HG03558 (cell line): Measurements from ENCODE around the gene CDIPT.
"Not testable (repeated sequence)": the region's sequence is repeated elsewhere in the genome, so short reads cannot be mapped to it uniquely, and the experiment has no call there.

ENCODE experiments used
- ATAC-seq: cut with Tn5 transposase; IDR thresholded peaks from one replicate; pipeline ENCODE4 v1.9.1; 2021; ENCODE audit warnings: moderate number of reproducible peaks; ENCODE audit not compliant: unreplicated experiment; ENCODE audit errors: extremely low read depth

CDIPT gene

DNA sequence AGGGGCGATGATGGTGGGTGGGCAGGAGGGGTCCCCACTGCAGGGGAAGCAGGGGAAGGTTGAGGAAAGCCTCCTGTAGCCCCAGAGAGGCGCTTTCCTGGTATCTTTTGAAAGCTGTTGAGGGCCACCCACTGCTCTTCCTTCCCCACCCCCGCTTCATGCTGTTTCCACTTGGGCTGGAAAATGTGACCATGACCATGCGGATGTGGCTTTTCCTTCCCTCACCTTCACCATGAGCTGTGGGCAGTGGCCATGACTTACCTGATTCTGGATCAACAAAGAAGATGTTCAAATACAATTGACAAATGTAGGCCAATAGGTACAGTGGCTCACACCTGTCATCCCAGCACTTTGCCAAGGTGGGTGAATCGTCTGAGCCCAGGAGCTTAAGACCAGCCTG, 28.9 kb downstream of the CDIPT start:
- no peak for ATAC-seq

DNA sequence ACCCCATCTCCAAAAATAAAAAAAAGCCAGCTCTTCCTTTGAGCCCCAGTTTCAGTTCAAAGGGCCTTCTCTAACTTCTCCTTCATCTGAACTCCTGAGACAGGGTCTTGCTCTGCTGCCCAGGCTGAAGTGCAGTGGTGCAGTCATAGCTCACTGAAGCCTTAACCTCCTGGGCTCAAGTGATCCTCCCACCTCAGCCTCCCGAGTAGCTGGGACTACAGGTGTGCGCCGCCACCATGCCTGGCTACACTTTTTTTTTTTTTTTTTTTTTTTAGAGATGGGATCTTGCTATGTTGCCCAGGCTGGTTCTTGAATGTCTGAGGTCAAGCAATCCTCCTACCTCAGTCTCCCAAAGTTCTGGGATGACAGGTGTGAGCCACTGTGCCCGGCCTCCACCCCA, 29.8 kb downstream of the CDIPT start:
- ATAC-seq: not testable (repeated sequence)

DNA sequence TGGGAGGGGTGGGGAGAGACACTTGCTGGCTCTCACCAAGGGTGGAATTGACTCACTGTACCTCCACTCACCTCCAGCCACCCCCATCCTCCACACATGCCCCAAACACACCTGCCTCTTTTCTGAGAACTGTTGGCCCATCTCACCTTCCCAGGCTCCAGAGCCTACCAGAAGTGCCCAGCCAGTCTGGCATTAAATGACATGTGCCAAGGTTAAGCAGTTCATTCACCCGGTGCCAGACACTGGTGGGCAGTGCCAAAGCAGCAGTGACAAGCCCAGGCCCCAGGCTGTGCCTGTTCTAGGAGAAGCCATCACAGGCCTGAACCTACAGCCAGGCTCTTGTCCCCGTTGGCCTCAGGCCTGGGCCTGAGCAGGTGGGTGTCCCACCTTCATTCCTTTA, 31.5 kb downstream of the CDIPT start:
- no peak for ATAC-seq

DNA sequence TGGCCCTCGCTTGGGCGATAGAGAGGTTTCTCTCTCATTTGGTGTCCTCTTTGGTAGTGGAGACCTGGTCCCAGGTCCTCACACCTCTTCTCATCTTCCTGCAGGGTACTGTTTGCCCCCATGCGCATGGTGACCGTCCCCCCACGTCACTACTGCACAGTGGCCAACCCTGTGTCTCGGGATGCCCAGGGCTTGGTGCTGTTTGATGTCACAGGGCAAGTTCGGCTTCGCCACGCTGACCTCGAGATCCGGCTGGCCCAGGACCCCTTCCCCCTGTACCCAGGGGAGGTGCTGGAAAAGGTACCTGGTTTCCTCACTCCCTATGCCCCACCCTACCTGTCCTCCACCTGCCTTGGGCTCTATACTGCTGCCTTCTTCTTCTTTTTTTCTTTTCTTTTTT, 32.3 kb downstream of the CDIPT start:
- no peak for ATAC-seq

DNA sequence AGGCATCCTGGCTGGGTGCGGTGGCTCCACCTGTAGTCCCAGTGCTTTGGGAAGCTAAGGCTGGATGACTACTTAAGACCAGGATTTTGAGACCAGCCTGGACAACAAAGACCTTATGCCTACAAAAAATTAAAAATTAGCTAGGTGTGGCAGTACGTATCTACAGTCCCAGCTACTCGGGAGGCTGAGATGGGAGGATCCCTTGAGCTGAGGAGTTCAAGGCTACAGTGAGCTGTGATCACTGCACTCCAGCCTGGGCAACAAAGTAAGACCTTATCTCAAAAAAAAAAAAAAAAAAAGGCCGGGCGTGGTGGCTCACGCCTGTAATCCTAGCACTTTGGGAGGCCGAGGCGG, 36.7 kb downstream of the CDIPT start:
- no peak for ATAC-seq

DNA sequence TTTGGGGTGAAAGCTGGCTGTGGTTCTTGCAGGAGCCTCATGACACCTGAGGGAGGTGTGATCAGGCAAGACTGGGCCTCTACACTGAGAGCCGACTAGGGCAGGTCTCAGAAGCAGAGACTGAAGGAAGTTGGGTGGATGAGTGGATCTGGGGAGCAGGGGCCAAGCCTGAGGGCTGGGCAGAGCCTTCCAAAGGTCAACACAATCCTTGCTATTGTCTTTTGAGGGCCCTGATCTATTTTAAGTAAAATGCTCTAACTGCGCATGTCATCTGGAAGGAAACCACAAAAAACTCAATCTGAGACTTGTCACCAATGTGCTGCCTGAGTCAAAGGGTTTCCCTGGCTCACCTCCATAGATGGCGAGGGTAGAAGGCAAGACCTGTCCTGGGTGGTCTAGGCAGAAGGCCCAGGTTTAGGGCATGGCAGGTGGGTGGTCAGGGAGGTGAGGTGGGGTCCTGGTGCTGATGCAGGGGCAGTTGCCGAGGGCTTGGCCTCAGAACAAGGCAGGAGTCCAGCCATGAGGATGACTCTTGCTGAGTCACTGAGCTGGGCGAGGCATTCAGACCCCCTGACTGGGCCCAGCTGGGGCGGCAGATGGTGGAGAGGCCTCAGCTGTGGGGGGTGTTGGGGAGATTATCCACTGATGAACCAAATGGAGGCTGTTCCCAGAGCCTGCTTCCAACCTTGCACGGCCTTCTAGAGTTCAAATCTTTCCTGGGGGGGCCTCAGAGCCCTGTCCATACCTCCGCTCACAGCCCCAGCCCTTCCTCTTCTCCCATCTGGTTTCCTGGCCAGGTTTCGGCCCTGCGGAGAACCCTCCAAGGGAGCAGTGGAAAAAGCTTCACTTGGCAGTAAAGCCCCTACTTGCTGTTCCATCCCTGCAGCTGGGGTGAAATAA, 37.6 kb downstream of the CDIPT start:
- no peak for ATAC-seq

DNA sequence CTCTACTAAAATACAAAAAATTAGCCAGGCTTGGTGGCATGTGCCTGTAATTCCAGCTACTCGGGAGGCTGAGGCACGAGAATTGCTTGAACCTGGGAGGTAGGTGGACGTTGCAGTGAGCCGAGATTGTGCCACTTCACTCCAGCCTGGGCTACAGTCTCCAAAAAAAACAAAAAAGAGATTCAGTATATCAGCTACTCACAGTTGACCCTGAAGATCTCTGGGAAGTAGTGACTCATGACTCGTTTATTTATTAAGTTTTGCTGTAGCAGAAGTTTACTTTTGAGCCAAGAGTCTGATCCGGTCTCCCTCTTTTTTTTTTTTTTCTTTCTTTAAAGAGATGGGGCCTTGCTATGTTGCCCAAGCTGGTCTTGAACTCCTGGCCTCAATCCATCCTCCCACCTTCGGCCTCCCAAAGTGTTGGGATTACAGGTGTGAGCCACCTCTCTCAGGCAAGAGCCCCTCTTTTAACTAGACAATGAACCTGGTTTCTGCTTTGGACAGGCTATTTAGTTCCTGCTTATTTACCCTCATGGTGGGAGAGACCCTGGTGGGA, 38.4 kb downstream of the CDIPT start:
- ATAC-seq: no peak

DNA sequence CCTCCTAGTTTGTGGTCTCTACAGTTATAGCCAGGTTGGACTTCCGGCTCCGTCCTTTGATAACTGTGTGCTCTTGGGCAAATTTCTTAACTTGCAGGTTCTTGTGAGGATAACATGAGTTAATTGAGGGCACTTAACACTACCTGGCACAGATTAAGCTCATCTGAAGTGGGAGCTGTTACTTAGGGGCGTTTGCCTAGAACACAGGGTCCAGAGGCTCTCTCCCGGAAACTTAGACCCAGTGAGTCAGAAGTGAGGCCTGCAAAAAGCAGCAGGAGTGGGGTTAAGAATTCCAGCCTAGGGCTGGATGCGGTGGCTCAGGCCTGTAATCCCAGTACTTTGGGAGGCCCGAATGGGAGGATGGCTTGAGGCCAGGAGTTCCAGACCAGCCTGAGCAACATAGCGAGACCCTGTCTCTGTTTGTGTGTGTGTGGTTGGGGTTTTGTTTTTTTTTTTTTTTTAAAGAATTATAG, 41.3 kb downstream of the CDIPT start:
- no peak for ATAC-seq

DNA sequence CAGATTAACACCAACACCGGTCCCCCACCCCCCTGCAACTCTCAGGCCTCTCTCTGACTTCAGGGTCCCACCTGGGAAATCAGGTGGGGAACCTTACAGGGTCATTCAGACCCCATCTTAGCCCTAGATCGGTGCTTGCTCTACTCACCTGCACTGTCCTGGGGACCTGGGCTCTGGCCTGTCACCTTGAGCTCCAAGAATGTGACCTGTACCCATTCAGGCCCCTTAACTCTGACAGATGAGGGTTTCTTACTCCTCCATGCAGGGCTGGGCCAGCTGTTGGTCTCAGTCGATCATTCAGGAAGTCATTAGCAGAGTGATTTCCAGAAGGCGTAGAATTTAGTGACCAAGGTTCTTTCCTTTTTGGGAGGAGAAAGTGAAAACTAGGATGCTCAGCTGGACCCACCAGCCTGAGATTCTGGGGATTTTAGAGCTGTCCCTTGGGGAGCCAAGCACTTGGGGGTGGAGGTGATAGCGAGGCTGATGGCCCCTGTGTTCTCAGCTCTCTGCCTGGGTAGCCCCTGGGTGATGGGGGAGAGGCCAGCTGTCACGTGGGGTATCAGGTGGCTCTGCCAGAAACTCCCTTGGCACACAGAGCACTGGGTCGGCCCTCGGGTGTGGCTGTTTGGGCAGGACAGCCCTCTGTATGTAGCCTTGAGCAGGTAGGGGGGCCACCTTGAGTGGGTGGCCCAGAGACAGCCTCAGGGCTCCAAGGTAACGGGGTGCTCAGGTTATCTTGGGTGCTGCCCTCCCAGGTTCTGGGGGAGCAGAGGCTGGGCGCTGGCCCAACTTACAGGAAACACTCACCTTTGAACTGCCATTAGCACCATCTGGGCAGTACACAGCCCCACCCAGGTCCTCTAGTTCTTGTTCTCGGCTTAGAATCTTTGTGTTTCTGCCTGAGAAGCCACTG, 42.0 kb downstream of the CDIPT start:
- no peak for ATAC-seq

DNA sequence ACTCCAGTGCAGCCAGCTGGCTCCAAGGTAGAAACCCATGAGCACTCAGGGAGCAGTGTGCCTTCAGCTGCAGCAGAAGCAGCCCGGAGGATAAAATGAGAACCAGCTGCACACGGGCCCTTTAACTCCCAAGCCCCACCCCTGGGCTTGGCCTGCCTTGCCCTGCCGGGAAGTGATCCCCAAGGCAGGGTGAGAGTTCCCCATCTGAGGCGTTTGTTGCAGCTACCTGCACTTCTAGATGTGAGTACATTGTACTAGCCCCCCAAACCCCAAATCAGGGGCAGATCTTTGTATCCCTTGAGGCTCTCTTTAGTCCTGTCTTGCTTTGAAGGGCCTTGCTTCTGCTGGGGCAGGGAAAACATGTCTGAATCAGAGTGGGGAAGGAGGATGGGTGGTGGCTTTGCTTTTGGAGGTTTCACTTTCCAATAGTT, 42.7 kb downstream of the CDIPT start, which contains the start of gene MVP:
TSS of gene MVP (plus strand) at position 192 of the 431 bp plus-strand sequence. CDS start 10,088 bp downstream, outside the sequence.
- ATAC-seq: no peak

DNA sequence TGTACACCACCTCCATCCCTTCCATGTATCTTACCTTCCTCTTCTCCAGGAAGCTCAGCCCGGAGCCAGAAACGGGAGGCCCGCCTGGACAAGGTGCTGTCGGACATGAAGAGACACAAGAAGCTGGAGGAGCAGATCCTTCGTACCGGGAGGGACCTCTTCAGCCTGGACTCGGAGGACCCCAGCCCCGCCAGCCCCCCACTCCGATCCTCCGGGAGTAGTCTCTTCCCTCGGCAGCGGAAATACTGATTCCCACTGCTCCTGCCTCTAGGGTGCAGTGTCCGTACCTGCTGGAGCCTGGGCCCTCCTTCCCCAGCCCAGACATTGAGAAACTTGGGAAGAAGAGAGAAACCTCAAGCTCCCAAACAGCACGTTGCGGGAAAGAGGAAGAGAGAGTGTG, 43.5 kb downstream of the CDIPT start:
- no peak for ATAC-seq

DNA sequence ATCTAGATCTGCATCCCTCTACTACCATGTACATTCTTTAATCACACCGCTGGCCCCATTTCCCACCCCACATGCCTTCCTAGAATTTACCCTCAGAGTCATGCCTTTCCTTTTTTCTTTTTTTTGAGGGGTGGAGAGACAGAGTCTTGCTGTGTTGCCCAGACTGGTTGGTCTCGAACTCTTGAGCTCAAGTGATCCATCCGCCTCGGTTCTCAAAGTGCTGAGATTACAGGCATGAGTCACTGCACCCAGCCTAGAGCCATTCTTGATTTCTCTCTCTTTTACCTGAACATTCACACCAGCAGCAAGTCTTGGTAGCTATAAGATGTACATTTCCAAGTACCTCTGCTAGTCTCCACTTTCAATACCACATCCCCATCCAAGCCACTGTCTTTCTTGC, 44.9 kb downstream of the CDIPT start:
- ATAC-seq: no peak

DNA sequence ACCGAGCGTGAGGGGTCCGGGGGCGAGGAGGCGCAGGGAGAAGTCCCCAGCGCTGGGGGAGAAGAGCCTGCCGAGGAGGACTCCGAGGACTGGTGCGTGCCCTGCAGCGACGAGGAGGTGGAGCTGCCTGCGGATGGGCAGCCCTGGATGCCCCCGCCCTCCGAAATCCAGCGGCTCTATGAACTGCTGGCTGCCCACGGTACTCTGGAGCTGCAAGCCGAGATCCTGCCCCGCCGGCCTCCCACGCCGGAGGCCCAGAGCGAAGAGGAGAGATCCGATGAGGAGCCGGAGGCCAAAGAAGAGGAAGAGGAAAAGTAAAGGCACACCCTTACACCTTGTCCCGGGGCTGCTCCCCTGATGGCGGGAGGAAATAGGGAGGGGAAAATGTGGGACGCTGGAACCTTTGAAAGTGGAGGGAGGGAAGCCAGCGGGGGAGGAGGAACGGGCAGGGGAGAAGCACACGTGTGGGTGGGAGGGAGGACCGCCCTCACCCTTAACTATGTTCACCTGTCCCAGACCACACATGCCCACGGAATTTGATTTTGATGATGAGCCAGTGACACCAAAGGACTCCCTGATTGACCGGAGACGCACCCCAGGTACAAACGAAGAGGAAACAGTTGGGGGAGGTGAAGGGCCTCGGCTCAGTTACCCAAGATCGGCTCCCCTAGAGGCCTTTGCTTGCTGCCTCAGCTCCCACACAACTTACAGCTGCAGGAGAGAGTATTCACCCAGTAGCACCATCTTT, 46.2 kb downstream of the CDIPT start:
- ATAC-seq: no peak

DNA sequence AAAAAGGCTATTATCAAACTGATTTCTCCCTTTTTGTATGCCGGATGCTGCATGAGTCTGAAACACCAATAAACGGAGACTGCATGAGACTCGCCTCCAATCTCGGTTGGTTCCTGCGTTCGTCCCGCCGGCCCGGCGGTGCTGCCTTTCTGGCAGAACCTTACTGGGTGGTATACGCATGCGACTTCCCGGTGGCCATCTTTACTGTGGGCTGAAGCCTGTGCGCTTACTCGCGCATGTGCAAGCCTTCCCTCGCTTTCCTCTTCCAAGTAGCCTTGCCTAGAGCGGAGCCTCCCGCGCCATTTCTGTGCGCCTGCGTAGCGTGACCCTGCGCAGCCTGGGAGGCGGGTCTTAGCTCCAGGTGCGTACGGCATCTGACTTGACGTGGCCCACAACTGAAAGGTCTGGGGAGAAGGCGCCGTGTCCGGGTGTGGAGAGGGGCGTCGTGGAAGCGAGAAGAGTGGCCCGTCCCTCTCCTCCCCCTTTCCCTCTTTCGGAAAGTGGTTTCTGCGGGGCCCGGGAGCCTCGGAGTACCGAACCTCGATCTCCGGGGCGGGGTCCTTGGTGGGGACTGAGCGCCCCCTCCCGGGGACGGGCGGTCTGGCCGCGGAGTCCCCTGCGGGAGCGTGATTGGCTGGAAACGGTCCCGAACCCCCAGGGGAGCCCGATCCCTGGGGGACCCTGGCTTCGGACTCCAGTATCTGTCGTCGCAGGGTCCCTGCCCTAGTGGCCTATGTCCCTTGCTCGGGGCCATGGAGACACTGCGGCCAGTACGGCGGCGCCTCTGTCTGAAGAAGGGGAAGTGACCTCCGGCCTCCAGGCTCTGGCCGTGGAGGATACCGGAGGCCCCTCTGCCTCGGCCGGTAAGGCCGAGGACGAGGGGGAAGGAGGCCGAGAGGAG, 47.0 kb downstream of the CDIPT start, which contains the start of gene PAGR1:
TSS of gene PAGR1 (plus strand) at position 360 of the 901 bp plus-strand sequence. CDS start at position 734, 374 bp downstream.
- ATAC-seq: peak; percentile 40

DNA sequence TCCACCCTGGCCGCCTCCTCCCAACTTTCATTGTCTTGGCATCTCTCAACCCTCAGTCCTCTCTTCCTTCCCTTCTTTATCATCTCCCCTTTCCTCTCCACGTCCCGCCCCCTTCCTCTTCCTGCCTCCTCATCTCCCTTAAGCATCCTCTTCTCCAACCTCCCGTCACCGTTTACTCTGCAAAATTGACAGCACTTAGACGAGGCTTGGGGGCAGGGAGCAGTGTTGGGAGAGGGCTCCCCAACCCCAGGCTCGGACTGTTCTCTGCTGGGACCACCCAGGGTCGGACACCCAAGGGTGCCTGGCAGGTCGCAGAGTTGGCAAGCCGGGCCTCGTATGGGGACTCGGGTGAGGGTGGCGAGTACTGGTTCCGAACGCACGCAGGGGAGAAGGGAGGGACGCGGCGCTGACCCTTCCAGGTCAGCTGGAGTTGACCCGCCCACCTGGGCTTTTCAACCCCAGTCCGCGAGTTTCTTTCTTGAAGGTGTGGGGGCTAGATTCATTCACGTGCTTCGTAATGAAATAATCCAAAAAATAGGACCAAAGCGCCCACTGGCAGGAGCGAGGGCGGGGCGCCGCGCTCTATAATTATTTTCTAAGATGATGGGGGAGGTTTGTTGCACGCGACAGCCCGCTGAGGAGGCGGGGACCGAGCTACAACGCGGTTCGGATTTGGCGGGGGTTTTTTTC, 47.8 kb downstream of the CDIPT start:
- ATAC-seq: no peak

DNA sequence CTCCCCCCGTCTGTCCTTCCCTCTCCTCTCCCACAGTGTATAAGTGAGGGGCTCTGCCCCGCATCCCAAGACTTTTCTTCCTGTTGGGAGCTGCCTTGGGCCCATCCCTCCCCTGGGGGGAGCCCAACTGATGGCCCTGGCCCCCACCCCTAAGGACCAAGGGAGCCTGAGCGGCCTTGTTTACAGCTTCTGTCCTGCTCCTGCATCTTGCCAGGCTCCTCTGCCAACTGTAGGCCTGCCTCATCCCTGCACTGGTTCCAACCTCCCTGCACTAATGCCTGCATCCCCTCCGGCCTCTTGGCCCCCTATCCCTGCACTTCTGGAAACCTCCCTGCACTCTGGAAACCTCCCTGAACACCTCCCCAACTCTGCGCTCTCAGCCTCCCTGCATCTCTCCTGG, 48.4 kb downstream of the CDIPT start:
- no peak for ATAC-seq

DNA sequence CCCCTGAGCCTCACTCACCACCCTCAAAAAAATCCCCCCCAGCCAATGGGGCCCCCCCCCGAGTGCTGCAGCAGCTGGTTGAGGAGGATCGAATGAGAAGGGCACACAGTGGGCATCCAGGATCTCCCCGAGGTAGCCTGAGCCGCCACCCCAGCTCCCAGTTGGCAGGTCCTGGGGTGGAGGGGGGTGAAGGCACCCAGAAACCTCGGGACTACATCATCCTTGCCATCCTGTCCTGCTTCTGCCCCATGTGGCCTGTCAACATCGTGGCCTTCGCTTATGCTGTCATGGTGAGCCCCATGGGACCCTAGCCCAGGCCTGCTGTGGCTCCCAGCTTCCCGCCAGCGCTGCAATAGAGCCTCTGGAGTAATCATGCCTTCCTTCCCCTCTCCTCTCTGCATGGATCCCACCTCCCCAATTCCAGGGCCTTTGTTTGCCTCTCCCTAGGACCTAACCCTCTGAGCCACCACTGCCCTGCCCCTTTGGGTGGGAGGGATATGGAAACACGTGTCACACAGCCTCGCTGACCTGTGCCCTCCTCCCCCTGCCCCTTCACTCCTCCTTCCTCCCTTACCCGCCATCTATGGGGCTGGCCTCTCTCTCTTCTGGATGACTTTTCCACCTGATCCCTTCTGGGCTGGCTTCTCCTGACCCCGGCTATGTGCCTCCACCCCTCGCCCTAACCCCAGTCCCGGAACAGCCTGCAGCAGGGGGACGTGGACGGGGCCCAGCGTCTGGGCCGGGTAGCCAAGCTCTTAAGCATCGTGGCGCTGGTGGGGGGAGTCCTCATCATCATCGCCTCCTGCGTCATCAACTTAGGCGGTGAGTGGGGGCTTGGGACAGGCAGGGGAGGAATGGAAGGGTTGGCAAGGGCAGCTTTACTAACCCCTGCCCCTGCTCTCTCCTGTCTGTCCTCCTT, 49.1 kb downstream of the CDIPT start:
- ATAC-seq: no peak
